ENCODE measurements around the gene CYTH4.

CYTH4 gene

DNA sequence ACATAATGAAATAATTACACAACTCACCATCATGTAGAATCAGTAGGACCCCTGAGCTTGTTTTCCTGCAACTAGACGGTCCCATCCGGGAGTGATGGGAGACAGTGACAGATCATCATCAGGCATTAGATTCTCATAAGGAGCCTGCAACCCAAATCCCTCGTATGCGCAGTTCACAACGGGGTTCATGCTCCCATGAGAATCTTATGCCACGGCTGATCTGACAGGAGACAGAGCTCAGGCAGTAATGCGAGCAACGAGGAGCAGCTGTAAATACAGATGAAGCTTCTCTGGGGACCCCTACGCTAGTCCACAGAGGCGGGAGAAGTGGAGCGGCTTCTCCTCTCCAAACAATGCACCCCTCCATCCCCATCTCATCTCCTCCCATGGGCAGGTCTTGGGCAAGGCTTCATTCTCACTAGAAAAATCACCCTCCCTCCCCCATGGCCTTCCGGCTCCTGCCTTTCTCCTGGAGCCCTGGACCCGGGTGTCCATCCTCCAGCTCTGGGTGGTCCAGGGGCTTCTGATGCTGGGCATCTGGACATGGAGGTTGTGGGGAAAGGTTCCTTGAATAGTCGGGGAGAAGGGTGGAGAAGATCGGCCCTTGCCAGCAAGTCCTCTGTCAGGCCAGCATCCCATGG, 22.0 kb upstream of the CYTH4 start:
- POLR2A ChIA-PET, result interaction anchor here (1.0 kb wide), 1 partner anchor 31 kb away, joined by 3 read pairs; no protein-coding TSS in a partner anchor

DNA sequence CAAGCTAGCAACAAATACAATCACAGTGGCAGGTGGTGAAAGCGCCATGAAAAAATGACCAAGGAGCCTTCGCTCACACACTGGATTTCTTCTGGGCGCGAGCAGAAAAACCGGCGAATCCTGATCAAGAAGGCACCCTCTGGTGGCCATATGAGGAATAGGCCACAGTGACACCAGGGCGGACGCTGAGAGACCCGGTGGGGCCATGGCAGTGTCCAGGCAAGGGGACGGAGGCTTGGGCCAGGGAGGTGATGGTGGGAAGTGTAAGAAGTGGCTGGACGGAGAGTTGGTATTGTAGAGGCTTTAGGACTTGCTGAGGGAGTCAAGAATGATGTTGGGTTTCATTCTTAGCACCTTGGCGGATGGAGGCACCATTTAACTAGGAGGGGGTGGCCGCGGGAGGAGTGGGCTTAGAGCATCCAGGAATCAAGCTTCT, 21.4 kb upstream of the CYTH4 start:
- POLR2A ChIA-PET, result interaction anchor here (1.0 kb wide), 1 partner anchor 32 kb away, joined by 3 read pairs; no protein-coding TSS in a partner anchor
- CTCF ChIA-PET, result interaction anchor here (0.6 to 2.2 kb wide), 13 partner anchors 9 to 216 kb away, joined by 3 to 13 read pairs (median 3); partner anchors contain the start of gene RAC2
- peak; percentile 84 for DNase-seq (ENCODE audit: extremely low spot score)
- TF ChIP-seq TARDBP (IDR thresholded peaks at IDR 0.05), result no peak
- TF ChIP-seq, protein P1, sequence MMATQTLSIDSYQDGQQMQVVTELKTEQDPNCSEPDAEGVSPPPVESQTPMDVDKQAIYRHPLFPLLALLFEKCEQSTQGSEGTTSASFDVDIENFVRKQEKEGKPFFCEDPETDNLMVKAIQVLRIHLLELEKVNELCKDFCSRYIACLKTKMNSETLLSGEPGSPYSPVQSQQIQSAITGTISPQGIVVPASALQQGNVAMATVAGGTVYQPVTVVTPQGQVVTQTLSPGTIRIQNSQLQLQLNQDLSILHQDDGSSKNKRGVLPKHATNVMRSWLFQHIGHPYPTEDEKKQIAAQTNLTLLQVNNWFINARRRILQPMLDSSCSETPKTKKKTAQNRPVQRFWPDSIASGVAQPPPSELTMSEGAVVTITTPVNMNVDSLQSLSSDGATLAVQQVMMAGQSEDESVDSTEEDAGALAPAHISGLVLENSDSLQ (IDR thresholded peaks at IDR 0.05), result no peak
- TF ChIP-seq SUZ12 (IDR thresholded peaks at IDR 0.05), result no peak
- TF ChIP-seq ELF4 (IDR thresholded peaks at IDR 0.05), result no peak

More for the DNA sequence above, 22.0 kb upstream of the CYTH4 start:
- DNase-seq (ENCODE audit: extremely low spot score), result no peak
- CTCF ChIA-PET, result interaction anchor here (0.6 to 2.2 kb wide), 16 partner anchors 9 to 216 kb away, joined by 3 to 13 read pairs (median 3); partner anchors contain the start of gene RAC2
- TF ChIP-seq FOXM1 (IDR thresholded peaks at IDR 0.05; ENCODE audit: borderline replicate concordance), result no peak
- no peak for TF ChIP-seq FOXK2 (IDR thresholded peaks at IDR 0.05)
- no peak for TF ChIP-seq ZNF384 (IDR thresholded peaks at IDR 0.05)
- TF ChIP-seq LEF1 (IDR thresholded peaks at IDR 0.05; ENCODE audit: borderline replicate concordance), result no peak
- no peak for TF ChIP-seq FOXA1 (IDR thresholded peaks at IDR 0.05)
- TF ChIP-seq L3MBTL2 (conservative IDR thresholded peaks at IDR 0.05), result no peak
- TF ChIP-seq CTBP1 (IDR thresholded peaks at IDR 0.05; ENCODE audit: borderline replicate concordance), result no peak

DNA sequence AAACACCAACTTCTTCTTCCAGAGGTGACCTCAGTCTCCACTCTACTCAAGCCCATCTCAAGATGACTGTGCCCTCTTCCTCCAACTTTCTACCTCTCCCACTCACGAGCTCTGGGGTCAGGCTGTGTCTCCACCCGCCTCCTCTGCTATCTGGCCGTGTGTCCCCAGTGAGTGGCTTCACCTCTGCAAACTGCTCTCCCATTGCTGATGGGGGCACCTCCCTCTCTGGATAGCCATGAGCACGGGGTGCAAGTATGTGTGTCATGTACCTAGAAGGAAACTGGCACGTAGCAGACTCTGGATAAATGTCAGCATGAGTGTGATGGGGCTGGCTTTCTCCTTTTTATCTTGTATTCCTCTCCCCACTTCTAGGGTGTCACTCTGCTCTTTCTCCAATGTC, 20.0 kb upstream of the CYTH4 start:
- TF ChIP-seq, protein P1 (IDR thresholded peaks at IDR 0.05), result no peak
- TF ChIP-seq ARNT (IDR thresholded peaks at IDR 0.05) (no peak), TARDBP (IDR thresholded peaks at IDR 0.05) (no peak), FOXK2 (IDR thresholded peaks at IDR 0.05) (no peak), LEF1 (IDR thresholded peaks at IDR 0.05; ENCODE audit: borderline replicate concordance) (no peak), SP1 (IDR thresholded peaks at IDR 0.05) (no peak), HDGF (IDR thresholded peaks at IDR 0.05; ENCODE audit: borderline replicate concordance) (no peak), FOXA1 (IDR thresholded peaks at IDR 0.05) (no peak)
- POLR2A ChIA-PET, result no interaction called here
- CTCF ChIA-PET, result interaction anchor here (0.7 kb wide), 1 partner anchor 958 kb away, joined by 6 read pairs; no protein-coding TSS in a partner anchor
- no peak for DNase-seq (ENCODE audit: extremely low spot score)

DNA sequence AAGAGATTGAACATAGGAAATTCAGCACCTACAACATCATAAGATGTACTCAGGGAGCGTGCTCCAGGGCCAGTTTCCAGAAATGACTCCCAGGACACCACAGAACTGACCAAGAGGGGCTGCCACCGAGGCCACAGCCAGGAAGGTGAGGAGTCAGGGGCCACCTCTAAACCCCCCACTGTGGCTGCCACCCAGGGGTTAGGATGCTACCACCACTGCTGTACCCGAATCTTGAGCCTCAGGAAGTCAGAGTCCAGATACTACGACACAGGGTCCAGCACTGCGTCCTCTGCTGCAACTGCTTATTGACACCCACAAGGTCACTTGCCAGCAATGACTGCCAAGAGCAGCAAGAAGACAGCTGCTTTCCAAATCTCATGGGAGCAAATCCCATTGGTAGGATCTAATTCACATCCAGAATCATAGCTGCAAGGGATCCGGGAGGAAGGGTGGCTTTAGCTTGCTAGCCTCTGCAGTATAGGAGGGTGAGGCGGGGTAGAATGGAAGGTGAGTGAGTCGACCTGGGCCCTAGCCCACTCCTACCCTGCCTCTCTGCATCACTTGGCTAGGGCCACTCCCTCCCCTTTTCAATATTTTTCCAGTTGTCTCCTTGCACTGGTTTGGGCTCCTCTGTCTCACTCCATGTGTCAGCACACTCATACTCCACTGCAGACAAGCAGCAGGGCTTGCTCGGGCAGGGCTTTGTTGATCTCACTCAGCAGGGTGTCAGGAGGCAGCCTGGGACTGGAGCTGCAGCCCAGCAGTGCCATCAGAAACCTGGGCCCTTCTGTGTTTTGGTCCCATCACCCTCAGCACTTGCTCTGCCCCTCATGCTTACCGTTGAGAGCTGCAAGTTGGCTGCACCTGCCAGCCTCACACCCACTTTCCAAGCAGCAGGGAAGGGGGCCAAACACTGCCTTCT, 18.1 kb upstream of the CYTH4 start:
- TF ChIP-seq LEF1 (IDR thresholded peaks at IDR 0.05; ENCODE audit: borderline replicate concordance), result no peak
- no peak for TF ChIP-seq CTBP1 (IDR thresholded peaks at IDR 0.05; ENCODE audit: borderline replicate concordance)
- no peak for TF ChIP-seq FOXM1 (IDR thresholded peaks at IDR 0.05; ENCODE audit: borderline replicate concordance)
- TF ChIP-seq HDGF (IDR thresholded peaks at IDR 0.05; ENCODE audit: borderline replicate concordance), result no peak
- TF ChIP-seq FOXK2 (IDR thresholded peaks at IDR 0.05), result no peak
- TF ChIP-seq BHLHE40 (IDR thresholded peaks at IDR 0.05; ENCODE audit: borderline replicate concordance), result no peak
- TF ChIP-seq L3MBTL2 (conservative IDR thresholded peaks at IDR 0.05), result no peak
- DNase-seq (ENCODE audit: extremely low spot score), result no peak
- ChIA-PET POLR2A (interaction anchor here (1.0 kb wide), 1 partner anchor 64 kb away, joined by 3 read pairs; no protein-coding TSS in a partner anchor), CTCF (no interaction called here)

DNA sequence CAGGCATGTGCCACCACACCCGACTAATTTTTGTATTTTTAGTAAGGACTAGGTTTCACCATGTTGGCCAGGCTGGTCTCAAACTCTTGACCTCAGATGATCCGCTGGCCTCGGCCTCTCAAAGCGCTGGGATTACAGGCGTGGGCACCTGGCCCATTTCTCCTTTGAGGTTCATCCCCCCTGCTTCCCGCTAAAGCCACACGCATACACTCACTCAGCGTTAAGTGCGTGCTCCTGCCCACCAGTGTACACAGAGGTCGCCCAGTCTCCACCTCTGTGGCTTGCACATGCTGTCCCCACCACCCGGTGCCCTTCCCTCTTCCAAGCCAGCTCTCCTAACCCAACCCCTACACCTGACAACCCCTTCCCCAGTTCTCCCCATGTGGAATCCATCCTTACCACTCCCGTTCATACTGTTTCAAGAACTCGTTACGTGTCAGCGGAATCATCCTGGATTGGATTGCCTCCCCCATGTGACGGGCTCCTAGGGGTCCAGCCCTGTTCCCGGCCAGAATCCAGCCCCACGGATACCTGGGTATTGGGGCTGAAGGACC, 15.7 kb upstream of the CYTH4 start:
- CTCF ChIA-PET, result no interaction called here
- POLR2A ChIA-PET, result no interaction called here

More for the DNA sequence above, 15.7 kb upstream of the CYTH4 start:
- TF ChIP-seq ARNT (IDR thresholded peaks at IDR 0.05) (no peak), LEF1 (IDR thresholded peaks at IDR 0.05; ENCODE audit: borderline replicate concordance) (no peak), SP1 (IDR thresholded peaks at IDR 0.05) (no peak), ELF4 (IDR thresholded peaks at IDR 0.05) (no peak), ZNF384 (IDR thresholded peaks at IDR 0.05) (no peak), FOXM1 (IDR thresholded peaks at IDR 0.05; ENCODE audit: borderline replicate concordance) (no peak), TARDBP (IDR thresholded peaks at IDR 0.05) (no peak), CTBP1 (IDR thresholded peaks at IDR 0.05; ENCODE audit: borderline replicate concordance) (no peak), SUZ12 (IDR thresholded peaks at IDR 0.05) (no peak), L3MBTL2 (conservative IDR thresholded peaks at IDR 0.05) (no peak), BHLHE40 (IDR thresholded peaks at IDR 0.05; ENCODE audit: borderline replicate concordance) (no peak), FOXK2 (IDR thresholded peaks at IDR 0.05) (no peak), NFRKB (IDR thresholded peaks at IDR 0.05) (no peak), FOXA1 (IDR thresholded peaks at IDR 0.05) (no peak), HDGF (IDR thresholded peaks at IDR 0.05; ENCODE audit: borderline replicate concordance) (no peak)
- TF ChIP-seq, protein P1 (IDR thresholded peaks at IDR 0.05), result no peak
- DNase-seq (ENCODE audit: extremely low spot score), result no peak
